HCT116 (cell line): ENCODE measurements around the gene DEPDC5. TPM values are rescaled to one million over a fixed set of nuclear protein-coding genes. Genes with fewer than 3 reads are reported as not detected.

ENCODE experiments used
- ATAC-seq: fragments of 200-7000 bp; cut with Tn5 transposase; 2 replicates; pipeline ENCODE4 v1.9.1; 2020; ENCODE audit warnings: mild to moderate bottlenecking, moderate library complexity
- BruUV-seq: library from RNA; stranded (reverse); fragments of 400-500 nt; replicated peaks from 2 replicates; lab custom pipeline; 2021; lab: Mats Ljungman, UMichigan
- CTCF ChIA-PET: fragments of 300-600 bp; sonication (Branson Sonifier 250); formaldehyde crosslinking; loops from one replicate; lab custom pipeline; 2021; ENCODE audit warnings: antibody characterized with exemption; lab: Charles Lee
- POLR2A ChIA-PET: fragments of 300-600, 350-600 bp; sonication (Branson Sonifier 250); formaldehyde crosslinking; loops from one replicate; lab custom pipeline; 2021; ENCODE audit warnings: antibody characterized with exemption; lab: Charles Lee
- RAD21 ChIA-PET, 2 experiments: fragments of 300-600 bp; sonication (Branson Sonifier 250); formaldehyde crosslinking; loops; one replicate each; lab custom pipeline; 2023; ENCODE audit warnings: low total read pairs in 2 of 2; ENCODE audit not compliant: uncharacterized antibody in 2 of 2, unreplicated experiment in 2 of 2, low non-redundant PET in 1 of 2; lab: Charles Lee
- DNase-seq: peaks from one replicate; pipeline ENCODE4 v3.0.0-alpha.2; 2010; ENCODE audit warnings: low read depth, low spot score
- H2AFZ ChIP-seq: fragments of 200-600 bp; shearing (Covaris generic), sonication (generic); 2 replicates; pipeline ENCODE4 v1.6.1; 2017; ENCODE audit warnings: low read depth, mixed run types, mixed read lengths, antibody characterized with exemption, low read length; ENCODE audit not compliant: poor library complexity, severe bottlenecking
- H3K27ac ChIP-seq: 2 replicates; pipeline ENCODE4 v1.5.1; 2012; ENCODE audit warnings: low read depth, low read length
- H3K27me3 ChIP-seq: fragments of 200-600 bp; sonication (generic); 2 replicates; pipeline ENCODE4 v1.6.1; 2016; ENCODE audit warnings: mixed run types, low read length, mixed read lengths; ENCODE audit not compliant: insufficient read depth
- H3K36me3 ChIP-seq, 2 experiments: fragments of 200-500 bp in 1 of 2; fragments of 200-600 bp in 1 of 2; sonication (Bioruptor generic) in 1 of 2; sonication (generic) in 1 of 2; 2 replicates each; pipeline versions ENCODE4 v1.5.1 to v1.6.1; 2014 to 2016; ENCODE audit warnings: low read length in 2 of 2, inconsistent platforms in 1 of 2, mixed read lengths in 1 of 2, mixed run types in 1 of 2; ENCODE audit not compliant: insufficient read depth in 2 of 2, control insufficient read depth in 1 of 2
- H3K4me1 ChIP-seq, 2 experiments: fragments of 200-600 bp in 1 of 2; sonication (generic) in 1 of 2; 2 replicates each; pipeline versions ENCODE4 v1.5.1 to v1.6.1; 2012 to 2017; ENCODE audit warnings: low read length in 2 of 2, inconsistent platforms in 1 of 2, mild to moderate bottlenecking in 1 of 2, mixed read lengths in 1 of 2, mixed run types in 1 of 2, moderate library complexity in 1 of 2; ENCODE audit not compliant: insufficient read depth in 2 of 2, control insufficient read depth in 1 of 2
- H3K4me2 ChIP-seq: fragments of 200-600 bp; sonication (generic); 2 replicates; pipeline ENCODE4 v1.6.1; 2017; ENCODE audit warnings: mixed run types, low read length, mixed read lengths
- H3K4me3 ChIP-seq, 2 experiments: fragments of 200-600 bp in 1 of 2; sonication (generic) in 1 of 2; replicated peaks in 1 of 2; 2 replicates each; pipeline ENCODE4 v1.5.1; 2011 to 2016; ENCODE audit warnings: low read length in 2 of 2, control low read depth in 1 of 2, low read depth in 1 of 2, mild to moderate bottlenecking in 1 of 2, mixed read lengths in 1 of 2, mixed run types in 1 of 2
- H3K79me2 ChIP-seq: fragments of 200-600 bp; sonication (generic); 2 replicates; pipeline ENCODE4 v1.6.1; 2017; ENCODE audit warnings: mild to moderate bottlenecking, mixed run types, low read length, moderate library complexity, mixed read lengths; ENCODE audit not compliant: insufficient read depth
- H3K9ac ChIP-seq: fragments of 200-600 bp; sonication (generic); 2 replicates; pipeline ENCODE4 v1.6.1; 2016; ENCODE audit warnings: low read length, mixed read lengths
- H3K9me2 ChIP-seq: fragments of 200-600 bp; sonication (generic), shearing (Covaris generic); 2 replicates; pipeline ENCODE4 v1.6.1; 2017; ENCODE audit warnings: mixed run types, mild to moderate bottlenecking, moderate library complexity; ENCODE audit not compliant: insufficient read depth
- H3K9me3 ChIP-seq, 2 experiments: fragments of 200-500 bp in 1 of 2; fragments of 200-600 bp in 1 of 2; sonication (Bioruptor generic) in 1 of 2; sonication (generic) in 1 of 2; 2 replicates each; pipeline ENCODE4 v1.6.1; 2014 to 2017; ENCODE audit warnings: low read length in 2 of 2, mixed read lengths in 2 of 2, inconsistent platforms in 1 of 2, low read depth in 1 of 2, mild to moderate bottlenecking in 1 of 2, mixed run types in 1 of 2, moderate library complexity in 1 of 2; ENCODE audit not compliant: control insufficient read depth in 1 of 2, insufficient read depth in 1 of 2
- H4K20me1 ChIP-seq: fragments of 200-600 bp; sonication (generic), shearing (Covaris generic); 2 replicates; pipeline ENCODE4 v1.6.1; 2017; ENCODE audit warnings: mixed run types, mild to moderate bottlenecking, moderate library complexity; ENCODE audit not compliant: insufficient read depth
- CBX3 ChIP-seq: IDR thresholded peaks from 2 replicates; pipeline ENCODE4 v1.6.1; 2012; ENCODE audit warnings: low read depth
- CEBPB ChIP-seq: IDR thresholded peaks from 2 replicates; pipeline ENCODE4 v1.6.1; 2012; ENCODE audit warnings: low read depth
- EZH2 ChIP-seq: fragments of 200-600 bp; sonication (generic); IDR thresholded peaks from 2 replicates; pipeline ENCODE4 v1.6.1; 2017; ENCODE audit warnings: antibody characterized with exemption, mixed run types
- FOSL1 ChIP-seq: IDR thresholded peaks from 2 replicates; pipeline ENCODE4 v1.6.1; 2012; ENCODE audit warnings: low read depth
- JUND ChIP-seq: IDR thresholded peaks from 2 replicates; pipeline ENCODE4 v1.6.1; 2012
- RAD21 ChIP-seq: IDR thresholded peaks from 2 replicates; pipeline ENCODE4 v1.6.1; 2012; ENCODE audit warnings: low read depth, mild to moderate bottlenecking
- SP1 ChIP-seq: IDR thresholded peaks from 2 replicates; pipeline ENCODE4 v1.6.1; 2012; ENCODE audit warnings: low read depth
- TCF7L2 ChIP-seq: IDR thresholded peaks from 2 replicates; pipeline ENCODE4 v1.7.0; 2011; ENCODE audit warnings: borderline replicate concordance, inconsistent platforms; ENCODE audit not compliant: insufficient read depth, insufficient read length; ENCODE audit errors: extremely low read depth
- ZFX ChIP-seq: fragments of 450-650 bp; IDR thresholded peaks from 2 replicates; pipeline ENCODE4 v1.6.1; 2017
- ZNF274 ChIP-seq: fragments of 200-500 bp; sonication (Bioruptor generic); IDR thresholded peaks from 2 replicates; pipeline ENCODE4 v1.6.1; 2014; ENCODE audit warnings: mild to moderate bottlenecking, low read depth, low read length, inconsistent platforms
- intact Hi-C: fragments of 100-400 bp; cut with micrococcal nuclease; formaldehyde crosslinking; loops from 2 replicates; pipeline ENCODE4 v1.10.0; 2022
- total RNA-seq: library from RNA; stranded (reverse); gene quantifications from one replicate; pipeline ENCODE4 v1.2.1, GENCODE V29; 2021; ENCODE audit not compliant: unreplicated experiment
- TF ChIP-seq, protein P1 (sequence below): IDR thresholded peaks from 2 replicates; pipeline ENCODE4 v1.6.1; 2011; ENCODE audit warnings: mild to moderate bottlenecking, low read length, moderate library complexity; ENCODE audit not compliant: insufficient replicate concordance; ENCODE audit errors: extremely low read depth
- TF ChIP-seq, protein P2 (sequence below): IDR thresholded peaks from 2 replicates; pipeline ENCODE4 v1.6.1; 2012; ENCODE audit warnings: low read depth
- TF ChIP-seq, protein P3 (sequence below): IDR thresholded peaks from 2 replicates; pipeline ENCODE4 v1.6.1; 2012

DEPDC5 gene
- total RNA-seq, 1 experiment from 2014 or later, result 35.0 TPM

DNA sequence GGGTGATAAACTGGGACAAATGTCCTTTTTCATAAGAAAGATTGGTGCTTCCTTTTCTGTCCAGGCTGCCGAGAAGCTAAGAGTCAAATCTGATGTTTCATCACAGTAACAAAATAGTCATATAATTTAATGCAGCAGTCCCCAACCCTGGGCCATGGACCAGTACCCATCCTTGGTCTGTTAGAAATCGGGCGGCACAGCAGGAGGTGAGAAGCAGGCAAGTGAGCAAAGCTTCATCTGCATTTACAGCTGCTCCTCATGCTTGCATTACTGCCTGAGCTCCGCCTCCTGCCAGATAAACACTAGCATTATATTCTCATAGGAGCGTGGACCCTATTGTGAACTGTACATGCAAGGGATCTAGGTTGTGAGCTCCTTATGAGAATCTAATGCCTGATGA lies 30.1 kb upstream of the DEPDC5 start:
- no peak overlapping the region for H3K9ac ChIP-seq
- no peaks in the 10 kb centered on the region for H3K9me2 ChIP-seq
- ChIA-PET POLR2A (no interaction called here), RAD21 (no interaction called here), CTCF (no interaction called here)
- no peak for DNase-seq
- peaks cover 72% of the 10 kb centered on the region for H3K79me2 ChIP-seq
- intact Hi-C loops, result no loop called here
- no peak overlapping the region for H3K27ac ChIP-seq
- H3K27me3 ChIP-seq, result no peaks in the 10 kb centered on the region
- no peak overlapping the region for H3K4me3 ChIP-seq
- H3K4me2 ChIP-seq, result no peak overlapping the region
- no peaks in the 10 kb centered on the region for H4K20me1 ChIP-seq
- TF ChIP-seq CBX3, result no peak
- TF ChIP-seq ZNF274, result no peak
- TF ChIP-seq SP1, result no peak
- no peak for TF ChIP-seq RAD21
- no peak for TF ChIP-seq FOSL1
- no peak for TF ChIP-seq EZH2
- TF ChIP-seq ZFX, result no peak
- TF ChIP-seq, protein P1, sequence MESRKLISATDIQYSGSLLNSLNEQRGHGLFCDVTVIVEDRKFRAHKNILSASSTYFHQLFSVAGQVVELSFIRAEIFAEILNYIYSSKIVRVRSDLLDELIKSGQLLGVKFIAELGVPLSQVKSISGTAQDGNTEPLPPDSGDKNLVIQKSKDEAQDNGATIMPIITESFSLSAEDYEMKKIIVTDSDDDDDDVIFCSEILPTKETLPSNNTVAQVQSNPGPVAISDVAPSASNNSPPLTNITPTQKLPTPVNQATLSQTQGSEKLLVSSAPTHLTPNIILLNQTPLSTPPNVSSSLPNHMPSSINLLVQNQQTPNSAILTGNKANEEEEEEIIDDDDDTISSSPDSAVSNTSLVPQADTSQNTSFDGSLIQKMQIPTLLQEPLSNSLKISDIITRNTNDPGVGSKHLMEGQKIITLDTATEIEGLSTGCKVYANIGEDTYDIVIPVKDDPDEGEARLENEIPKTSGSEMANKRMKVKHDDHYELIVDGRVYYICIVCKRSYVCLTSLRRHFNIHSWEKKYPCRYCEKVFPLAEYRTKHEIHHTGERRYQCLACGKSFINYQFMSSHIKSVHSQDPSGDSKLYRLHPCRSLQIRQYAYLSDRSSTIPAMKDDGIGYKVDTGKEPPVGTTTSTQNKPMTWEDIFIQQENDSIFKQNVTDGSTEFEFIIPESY, result no peak
- H3K36me3 ChIP-seq, result peaks cover 21 to 26% of the 10 kb centered on the region in 2 experiments
- H3K9me3 ChIP-seq, result no peaks in the 10 kb centered on the region
- no TSS peak for BruUV-seq
- no peak for ATAC-seq
- H3K4me1 ChIP-seq, result no peaks in the 10 kb centered on the region
- H2AFZ ChIP-seq, result no peak overlapping the region

DNA sequence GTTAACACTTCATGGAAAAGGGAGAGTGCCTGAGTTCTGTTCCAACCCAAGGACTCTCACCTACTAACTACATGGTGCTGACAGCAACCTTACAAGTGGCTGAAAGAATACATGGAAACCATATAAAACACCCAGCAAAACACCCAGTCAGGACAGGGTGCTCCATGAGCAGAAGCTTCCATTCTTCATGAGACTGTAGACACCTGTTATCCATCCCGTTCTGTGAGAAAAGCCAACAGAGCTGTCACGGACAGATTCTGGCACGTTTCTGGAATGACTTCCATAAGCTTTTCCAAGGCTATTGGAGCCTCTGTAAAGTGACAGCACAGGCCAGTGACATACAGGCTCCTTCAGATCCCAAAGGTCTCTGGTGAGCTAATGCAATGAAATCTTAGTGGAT lies 27.1 kb upstream of the DEPDC5 start:
- RAD21 ChIA-PET, result no interaction called here
- POLR2A ChIA-PET, result no interaction called here
- H3K36me3 ChIP-seq, result peaks cover 13 to 17% of the 10 kb centered on the region in 2 experiments

More for the DNA sequence above, 27.1 kb upstream of the DEPDC5 start:
- no peak overlapping the region for H3K27ac ChIP-seq
- no peaks in the 10 kb centered on the region for H3K9me2 ChIP-seq
- ATAC-seq (no peak), DNase-seq (no peak)
- intact Hi-C loops, result no loop called here
- H3K79me2 ChIP-seq, result peaks cover 73% of the 10 kb centered on the region
- H3K9ac ChIP-seq, result no peak overlapping the region
- TF ChIP-seq, protein P2, sequence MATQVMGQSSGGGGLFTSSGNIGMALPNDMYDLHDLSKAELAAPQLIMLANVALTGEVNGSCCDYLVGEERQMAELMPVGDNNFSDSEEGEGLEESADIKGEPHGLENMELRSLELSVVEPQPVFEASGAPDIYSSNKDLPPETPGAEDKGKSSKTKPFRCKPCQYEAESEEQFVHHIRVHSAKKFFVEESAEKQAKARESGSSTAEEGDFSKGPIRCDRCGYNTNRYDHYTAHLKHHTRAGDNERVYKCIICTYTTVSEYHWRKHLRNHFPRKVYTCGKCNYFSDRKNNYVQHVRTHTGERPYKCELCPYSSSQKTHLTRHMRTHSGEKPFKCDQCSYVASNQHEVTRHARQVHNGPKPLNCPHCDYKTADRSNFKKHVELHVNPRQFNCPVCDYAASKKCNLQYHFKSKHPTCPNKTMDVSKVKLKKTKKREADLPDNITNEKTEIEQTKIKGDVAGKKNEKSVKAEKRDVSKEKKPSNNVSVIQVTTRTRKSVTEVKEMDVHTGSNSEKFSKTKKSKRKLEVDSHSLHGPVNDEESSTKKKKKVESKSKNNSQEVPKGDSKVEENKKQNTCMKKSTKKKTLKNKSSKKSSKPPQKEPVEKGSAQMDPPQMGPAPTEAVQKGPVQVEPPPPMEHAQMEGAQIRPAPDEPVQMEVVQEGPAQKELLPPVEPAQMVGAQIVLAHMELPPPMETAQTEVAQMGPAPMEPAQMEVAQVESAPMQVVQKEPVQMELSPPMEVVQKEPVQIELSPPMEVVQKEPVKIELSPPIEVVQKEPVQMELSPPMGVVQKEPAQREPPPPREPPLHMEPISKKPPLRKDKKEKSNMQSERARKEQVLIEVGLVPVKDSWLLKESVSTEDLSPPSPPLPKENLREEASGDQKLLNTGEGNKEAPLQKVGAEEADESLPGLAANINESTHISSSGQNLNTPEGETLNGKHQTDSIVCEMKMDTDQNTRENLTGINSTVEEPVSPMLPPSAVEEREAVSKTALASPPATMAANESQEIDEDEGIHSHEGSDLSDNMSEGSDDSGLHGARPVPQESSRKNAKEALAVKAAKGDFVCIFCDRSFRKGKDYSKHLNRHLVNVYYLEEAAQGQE, result no peak
- TF ChIP-seq TCF7L2 (no peak), ZFX (no peak), EZH2 (no peak), JUND (no peak), SP1 (no peak), CEBPB (no peak)
- TF ChIP-seq, protein P3, sequence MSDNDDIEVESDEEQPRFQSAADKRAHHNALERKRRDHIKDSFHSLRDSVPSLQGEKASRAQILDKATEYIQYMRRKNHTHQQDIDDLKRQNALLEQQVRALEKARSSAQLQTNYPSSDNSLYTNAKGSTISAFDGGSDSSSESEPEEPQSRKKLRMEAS, result no peak
- no peaks in the 10 kb centered on the region for H3K27me3 ChIP-seq
- no peaks in the 10 kb centered on the region for H4K20me1 ChIP-seq
- H3K4me1 ChIP-seq, result no peaks in the 10 kb centered on the region
- no peak overlapping the region for H3K4me2 ChIP-seq
- CTCF ChIA-PET, result no interaction called here
- BruUV-seq, result no TSS peak
- no peaks in the 10 kb centered on the region for H3K9me3 ChIP-seq
- no peak overlapping the region for H3K4me3 ChIP-seq
- H2AFZ ChIP-seq, result no peak overlapping the region
